Measurements from ENCODE around the gene REM2. TPM values are rescaled to one million over a fixed set of nuclear protein-coding genes. Genes with fewer than 3 reads are reported as not detected.

The REM2 gene
- total RNA-seq, 1 donor from 2014 or later: 1.7 TPM

- no peak for DNase-seq
These were observed 7.8 kb upstream of the REM2 start for GRCh38 chr14:22875003-22875747.

DNA sequence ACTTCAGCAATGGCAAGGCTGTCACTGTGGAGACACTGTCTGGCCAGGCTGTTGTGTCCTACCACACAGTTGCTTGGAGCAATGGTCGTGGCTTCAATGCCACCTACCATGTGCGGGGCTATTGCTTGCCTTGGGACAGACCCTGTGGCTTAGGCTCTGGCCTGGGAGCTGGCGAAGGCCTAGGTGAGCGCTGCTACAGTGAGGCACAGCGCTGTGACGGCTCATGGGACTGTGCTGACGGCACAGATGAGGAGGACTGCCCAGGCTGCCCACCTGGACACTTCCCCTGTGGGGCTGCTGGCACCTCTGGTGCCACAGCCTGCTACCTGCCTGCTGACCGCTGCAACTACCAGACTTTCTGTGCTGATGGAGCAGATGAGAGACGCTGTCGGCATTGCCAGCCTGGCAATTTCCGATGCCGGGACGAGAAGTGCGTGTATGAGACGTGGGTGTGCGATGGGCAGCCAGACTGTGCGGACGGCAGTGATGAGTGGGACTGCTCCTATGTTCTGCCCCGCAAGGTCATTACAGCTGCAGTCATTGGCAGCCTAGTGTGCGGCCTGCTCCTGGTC, 7.2 kb upstream of the REM2 start:
- DNase-seq: no peak

- no peak for DNase-seq
These were observed 6.0 kb upstream of the REM2 start for GRCh38 chr14:22877000-22877501.

- no peak for DNase-seq
These were observed 4.5 kb upstream of the REM2 start for GRCh38 chr14:22878271-22879246.

GRCh38 chr14:22882064-22882463, 958 bp upstream of the REM2 start:
- no peak for DNase-seq

GRCh38 chr14:22882529-22883172, 371 bp upstream of the REM2 start:
- DNase-seq: no peak

- no peak for DNase-seq
These were observed 1.2 kb downstream of the REM2 start for GRCh38 chr14:22884076-22884737.

GRCh38 chr14:22884738-22885523, 1.9 kb downstream of the REM2 start:
- DNase-seq: no peak

- no peak for DNase-seq
These were observed 3.0 kb downstream of the REM2 start for GRCh38 chr14:22885975-22886374.

- DNase-seq: no peak
These were observed 3.7 kb downstream of the REM2 start for GRCh38 chr14:22886500-22887259.

GRCh38 chr14:22887260-22887989, 4.4 kb downstream of the REM2 start:
- DNase-seq: no peak

DNA sequence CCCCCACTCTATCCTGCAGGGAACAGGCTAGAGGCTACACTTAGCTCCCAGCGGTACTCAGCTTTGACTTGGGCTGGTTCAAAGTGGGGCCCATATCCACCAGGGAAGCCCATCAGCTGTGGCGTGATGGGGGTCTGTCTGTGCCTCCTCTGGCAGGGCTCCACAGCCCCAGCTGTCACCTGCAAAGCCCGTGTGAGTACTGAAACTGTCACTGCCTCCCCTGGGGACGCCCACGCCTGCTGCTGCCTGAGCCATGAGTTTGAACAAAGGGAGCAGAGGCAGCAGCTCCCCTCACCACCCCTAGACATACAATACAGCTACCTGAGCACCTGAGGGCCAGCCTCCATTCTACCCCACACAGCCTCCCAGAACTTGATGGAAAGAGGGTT, 5.0 kb downstream of the REM2 start:
- DNase-seq: no peak

DNA sequence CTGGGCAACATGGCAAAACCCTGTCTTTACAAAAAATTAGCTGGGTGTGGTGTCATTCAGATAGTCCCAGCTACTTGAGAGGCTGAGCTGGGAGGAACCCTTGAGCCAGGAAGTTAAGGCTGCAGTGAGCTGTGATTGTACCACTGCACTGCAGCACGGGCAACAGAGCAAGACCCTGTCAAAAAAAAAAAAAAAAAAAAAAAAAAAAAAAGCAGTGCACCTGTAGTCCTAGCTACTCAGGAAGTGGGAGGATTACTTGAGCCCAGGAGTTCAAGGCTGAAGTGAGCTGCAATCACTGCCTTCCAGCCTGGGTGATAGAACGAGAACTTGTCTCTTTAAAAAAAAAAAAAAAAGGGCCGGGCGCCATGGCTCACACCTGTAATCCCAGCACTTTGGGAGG, 5.6 kb downstream of the REM2 start:
- DNase-seq: no peak

GRCh38 chr14:22890416-22890815, 7.4 kb downstream of the REM2 start:
- DNase-seq: no peak

DNA sequence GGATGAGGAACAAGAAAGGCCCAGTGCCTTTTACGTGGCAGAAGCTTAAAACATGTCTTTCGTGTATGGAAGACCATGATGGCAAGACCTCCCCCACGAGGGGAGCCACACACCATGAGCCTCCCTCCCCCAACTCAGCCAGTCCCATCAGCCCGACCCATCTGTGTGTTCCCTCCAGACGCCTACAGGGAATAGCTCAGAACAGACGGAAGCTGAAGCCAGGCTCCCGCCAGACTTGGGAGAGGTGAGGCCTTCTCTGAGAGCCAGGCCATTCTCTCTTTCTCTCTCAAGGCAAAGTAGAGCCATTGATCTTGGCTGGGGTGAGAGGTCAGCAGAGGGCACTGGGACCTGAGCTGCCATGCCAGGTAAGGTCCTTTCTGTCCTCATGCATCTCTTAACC, 9.5 kb downstream of the REM2 start:
- no peak for DNase-seq

DNA sequence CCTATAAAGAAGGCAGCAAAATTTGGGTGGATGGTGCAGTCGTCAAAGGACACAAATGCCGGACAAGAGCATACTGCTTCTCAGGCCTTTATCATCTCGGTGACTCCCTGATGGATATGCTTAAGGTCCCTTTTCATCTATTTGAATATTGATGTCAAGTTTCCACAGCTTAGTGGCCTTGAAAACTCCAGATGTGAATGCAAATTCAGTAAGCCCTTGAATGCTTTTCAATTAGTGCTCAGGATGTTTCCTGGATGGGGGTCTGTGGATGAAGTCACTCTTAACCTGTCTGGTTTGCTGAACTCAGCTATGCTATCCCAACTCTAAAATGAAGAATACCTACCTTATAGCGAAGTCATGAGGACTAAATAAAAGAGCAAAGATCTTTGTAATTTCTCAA, 10.7 kb downstream of the REM2 start:
- DNase-seq: no peak

DNA sequence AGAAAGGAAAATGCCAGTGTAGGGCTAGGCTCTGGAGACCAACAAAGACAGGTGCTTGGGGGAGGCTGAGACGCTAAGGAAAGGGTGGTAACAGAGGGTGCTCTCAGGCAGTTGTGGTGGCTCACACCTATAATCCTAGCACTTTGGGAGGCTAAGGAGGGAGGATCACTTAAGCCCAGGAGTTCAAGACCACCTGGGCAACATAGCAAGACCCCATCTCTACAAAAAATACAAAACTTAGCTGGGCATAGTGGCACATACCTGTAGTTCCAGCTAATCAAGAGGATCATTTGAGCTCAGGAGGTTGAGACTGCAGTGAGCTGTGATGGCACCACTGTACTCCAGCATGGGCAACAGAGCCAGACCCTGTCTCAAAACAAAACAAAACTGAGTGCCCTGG, 12.4 kb downstream of the REM2 start:
- no peak for DNase-seq

DNA sequence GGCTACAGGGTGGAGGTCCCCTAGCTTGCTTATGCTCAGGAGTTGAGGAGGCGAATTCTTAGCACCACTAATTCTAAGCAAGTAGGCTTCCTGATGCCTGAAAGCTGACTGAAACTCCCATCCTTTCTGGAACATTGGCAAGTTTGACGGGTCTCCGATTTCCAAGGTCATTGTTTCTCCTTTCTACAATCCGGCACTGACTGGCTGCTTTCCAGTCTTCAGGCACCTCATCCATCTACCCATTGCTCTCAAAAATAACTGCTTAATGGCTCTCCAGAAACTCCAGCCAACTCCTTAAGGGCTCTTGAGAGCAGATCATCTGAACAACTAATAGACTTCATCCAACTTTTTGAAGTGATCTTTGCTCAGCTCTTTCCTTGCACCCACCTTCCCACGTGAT, 13.3 kb downstream of the REM2 start:
- DNase-seq: no peak

GRCh38 chr14:22896760-22897159, 13.7 kb downstream of the REM2 start:
- no peak for DNase-seq

DNA sequence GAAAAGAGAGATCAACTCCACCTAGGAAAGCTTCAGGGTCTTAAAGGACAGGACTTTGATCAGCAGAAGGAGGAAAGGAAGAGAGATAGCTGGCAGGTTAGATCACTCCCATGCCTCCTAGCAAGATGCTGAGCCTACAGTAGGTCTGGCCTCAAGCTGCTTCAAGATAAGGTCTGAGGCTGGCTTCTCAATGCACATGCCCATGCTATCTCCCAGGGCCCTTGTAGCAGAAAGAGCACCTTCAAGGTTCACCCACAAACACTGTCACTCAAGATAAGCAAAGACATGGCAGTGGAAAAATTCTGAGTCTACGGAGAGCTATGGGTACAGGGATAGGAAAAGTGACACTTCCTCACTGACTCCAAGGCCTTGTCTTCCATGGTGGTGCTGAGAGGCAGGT, 14.3 kb downstream of the REM2 start:
- DNase-seq: no peak
